Measurements from ENCODE around the gene USP17L21.
"Not testable (repeated sequence)": the region's sequence is repeated elsewhere in the genome, so short reads cannot be mapped to it uniquely, and the experiment has no call there.

USP17L21 gene

GRCh38 chr4:9262572-9262971 lies at the start of gene USP17L21:
TSS of gene USP17L21 (plus strand) at chr4:9262872. CDS start at chr4:9262872, 0 bp downstream.
- not testable (repeated sequence) for DNase-seq (ENCODE audit: low spot score)

- not testable (repeated sequence) for DNase-seq (ENCODE audit: low spot score)
Observed at GRCh38 chr4:9214701-9215100, 48.0 kb upstream of the USP17L21 start.

- DNase-seq (ENCODE audit: low spot score): not testable (repeated sequence)
Observed at GRCh38 chr4:9215105-9215504, 47.6 kb upstream of the USP17L21 start, which contains the start of gene USP17L11. TSS of gene USP17L11 (plus strand) at chr4:9215405. CDS start at chr4:9215405, 0 bp downstream.

- DNase-seq (ENCODE audit: low spot score): not testable (repeated sequence)
Observed at GRCh38 chr4:9219852-9220251, 42.8 kb upstream of the USP17L21 start, which contains the start of gene USP17L12. TSS of gene USP17L12 (plus strand) at chr4:9220152. CDS start at chr4:9220152, 0 bp downstream.

GRCh38 chr4:9224596-9224995 lies 38.1 kb upstream of the USP17L21 start, which contains the start of gene USP17L13:
TSS of gene USP17L13 (plus strand) at chr4:9224896. CDS start at chr4:9224896, 0 bp downstream.
- DNase-seq (ENCODE audit: low spot score): not testable (repeated sequence)

- DNase-seq (ENCODE audit: low spot score): not testable (repeated sequence)
Observed at GRCh38 chr4:9230249-9230648, 32.4 kb upstream of the USP17L21 start.

- DNase-seq (ENCODE audit: low spot score): not testable (repeated sequence)
Observed at GRCh38 chr4:9234085-9234484, 28.6 kb upstream of the USP17L21 start, which contains the start of gene USP17L15. TSS of gene USP17L15 (plus strand) at chr4:9234385. CDS start at chr4:9234385, 0 bp downstream.

- not testable (repeated sequence) for DNase-seq (ENCODE audit: low spot score)
Observed at GRCh38 chr4:9238461-9238860, 24.2 kb upstream of the USP17L21 start.

GRCh38 chr4:9243579-9243978 lies 19.1 kb upstream of the USP17L21 start, which contains the start of gene USP17L17:
TSS of gene USP17L17 (plus strand) at chr4:9243879. CDS start at chr4:9243879, 0 bp downstream.
- not testable (repeated sequence) for DNase-seq (ENCODE audit: low spot score)

GRCh38 chr4:9247953-9248680 lies 14.6 kb upstream of the USP17L21 start, which contains the start of gene USP17L18:
TSS of gene USP17L18 (plus strand) at chr4:9248630. CDS start at chr4:9248630, 0 bp downstream.
- not testable (repeated sequence) for DNase-seq (ENCODE audit: low spot score)

- DNase-seq (ENCODE audit: low spot score): not testable (repeated sequence)
Observed at GRCh38 chr4:9253078-9253477, 9.6 kb upstream of the USP17L21 start, which contains the start of gene USP17L19. TSS of gene USP17L19 (plus strand) at chr4:9253378. CDS start at chr4:9253378, 0 bp downstream.

- DNase-seq (ENCODE audit: low spot score): not testable (repeated sequence)
Observed at GRCh38 chr4:9257824-9258223, 4.8 kb upstream of the USP17L21 start, which contains the start of gene USP17L20. TSS of gene USP17L20 (plus strand) at chr4:9258124. CDS start at chr4:9258124, 0 bp downstream.

- DNase-seq (ENCODE audit: low spot score): not testable (repeated sequence)
Observed at GRCh38 chr4:9267319-9267718, 4.6 kb downstream of the USP17L21 start, which contains the start of gene USP17L22. TSS of gene USP17L22 (plus strand) at chr4:9267619. CDS start at chr4:9267619, 0 bp downstream.

- not testable (repeated sequence) for DNase-seq (ENCODE audit: low spot score)
Observed at GRCh38 chr4:9271719-9272118, 9.0 kb downstream of the USP17L21 start.

Measured in iPS-NIHi11 (cell line).